Astrocyte (in vitro differentiated cells and primary cell): ENCODE measurements around the gene TMEM87B. TPM values are rescaled to one million over a fixed set of nuclear protein-coding genes. Genes with fewer than 3 reads are reported as not detected.

ENCODE experiments used
- DNase-seq: peaks from one replicate; pipeline ENCODE4 v3.0.0-alpha.2; 2010; ENCODE audit warnings: low read depth
- FAIRE-seq: peaks from 2 replicates; lab custom pipeline; 2011; peaks lifted over from hg19 to GRCh38; lab: Jason Lieb, UNC
- H2AFZ ChIP-seq: 2 replicates; pipeline ENCODE4 v1.6.0; 2012; ENCODE audit warnings: low read depth, low read length, inconsistent platforms
- H3K27ac ChIP-seq: 2 replicates; pipeline ENCODE4 v1.5.1; 2011; ENCODE audit warnings: low read depth, low read length, inconsistent platforms
- H3K27me3 ChIP-seq: 2 replicates; pipeline ENCODE4 v1.6.0; 2011; ENCODE audit warnings: low read length, inconsistent platforms; ENCODE audit not compliant: insufficient read depth
- H3K36me3 ChIP-seq: 2 replicates; pipeline ENCODE4 v1.5.1; 2011; ENCODE audit warnings: low read length, inconsistent platforms; ENCODE audit not compliant: insufficient read depth
- H3K4me1 ChIP-seq: 2 replicates; pipeline ENCODE4 v1.5.1; 2011; ENCODE audit warnings: low read length, inconsistent platforms; ENCODE audit not compliant: insufficient read depth
- H3K4me2 ChIP-seq: 2 replicates; pipeline ENCODE4 v1.6.0; 2012; ENCODE audit warnings: low read length, inconsistent platforms
- H3K4me3 ChIP-seq: 2 replicates; pipeline ENCODE4 v1.5.1; 2011; ENCODE audit warnings: low read depth, mild to moderate bottlenecking, low read length, inconsistent platforms; ENCODE audit not compliant: insufficient read depth
- H3K79me2 ChIP-seq: 2 replicates; pipeline ENCODE4 v1.6.0; 2012; ENCODE audit warnings: mild to moderate bottlenecking, low read length, inconsistent platforms; ENCODE audit not compliant: insufficient read depth
- H3K9ac ChIP-seq: 2 replicates; pipeline ENCODE4 v1.6.0; 2012; ENCODE audit warnings: mild to moderate bottlenecking, low read length, inconsistent platforms
- H3K9me3 ChIP-seq: 2 replicates; pipeline ENCODE4 v1.5.1; 2012; ENCODE audit warnings: low read depth, mild to moderate bottlenecking, low read length, inconsistent platforms; ENCODE audit not compliant: insufficient read depth
- H4K20me1 ChIP-seq: 2 replicates; pipeline ENCODE4 v1.6.0; 2012; ENCODE audit warnings: low read length, inconsistent platforms; ENCODE audit not compliant: insufficient read depth
- H3K27ac Mint-ChIP-seq: one replicate; pipeline ENCODE4 v1.8.0; 2021; ENCODE audit warnings: mild to moderate bottlenecking, mixed read lengths; ENCODE audit not compliant: unreplicated experiment
- H3K27me3 Mint-ChIP-seq: one replicate; pipeline ENCODE4 v1.8.0; 2021; ENCODE audit warnings: low read depth, mixed read lengths; ENCODE audit not compliant: unreplicated experiment
- H3K36me3 Mint-ChIP-seq: one replicate; pipeline ENCODE4 v1.8.0; 2021; ENCODE audit warnings: low read depth, mixed read lengths; ENCODE audit not compliant: unreplicated experiment
- H3K4me1 Mint-ChIP-seq: one replicate; pipeline ENCODE4 v1.8.0; 2021; ENCODE audit warnings: low read depth, mixed read lengths; ENCODE audit not compliant: unreplicated experiment
- H3K4me3 Mint-ChIP-seq: one replicate; pipeline ENCODE4 v1.8.0; 2021; ENCODE audit warnings: mild to moderate bottlenecking, moderate library complexity, mixed read lengths; ENCODE audit not compliant: unreplicated experiment
- H3K9me3 Mint-ChIP-seq: one replicate; pipeline ENCODE4 v1.8.0; 2021; ENCODE audit warnings: mild to moderate bottlenecking, mixed read lengths; ENCODE audit not compliant: unreplicated experiment
- EZH2 ChIP-seq: IDR thresholded peaks from 2 replicates; pipeline ENCODE4 v1.6.1; 2012; ENCODE audit warnings: mild to moderate bottlenecking, low read length, inconsistent platforms; ENCODE audit not compliant: insufficient read depth
- total RNA-seq: library from RNA; stranded (reverse); gene quantifications from 2 replicates; pipeline ENCODE4 v1.2.1, GENCODE V29; 2021
- TF ChIP-seq, protein P1 (sequence below): IDR thresholded peaks from 2 replicates; pipeline ENCODE4 v1.5.1; 2011; ENCODE audit warnings: low read depth, mild to moderate bottlenecking, inconsistent platforms, low read length, moderate library complexity; ENCODE audit not compliant: insufficient read depth

Gene TMEM87B
- total RNA-seq, 1 donor from 2014 or later, result 27.2 TPM

DNA sequence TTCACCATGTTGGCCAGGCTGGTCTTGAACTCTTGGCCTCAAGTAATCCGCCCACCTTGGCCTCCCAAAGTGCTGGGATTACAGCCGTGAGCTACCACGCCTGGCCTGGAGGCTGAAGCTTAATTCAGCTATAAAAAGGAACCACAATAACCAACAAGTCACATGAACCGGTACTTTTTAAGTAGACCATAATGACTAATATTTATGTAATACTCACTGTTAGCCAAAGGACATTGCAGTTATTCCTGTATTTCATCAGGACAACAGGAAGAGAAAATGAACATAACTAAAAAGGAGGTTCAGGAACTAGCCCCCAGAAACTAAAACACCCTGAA lies 49.0 kb upstream of the TMEM87B start:
- Mint-ChIP-seq H3K27ac (no peak overlapping the region), H3K4me3 (no peak overlapping the region), H3K36me3 (peaks cover 16% of the 10 kb centered on the region), H3K27me3 (no peaks in the 10 kb centered on the region), H3K4me1 (no peaks in the 10 kb centered on the region), H3K9me3 (no peaks in the 10 kb centered on the region)
- Histone ChIP-seq H2AFZ (no peak overlapping the region), H3K4me2 (no peak overlapping the region), H3K4me1 (no peaks in the 10 kb centered on the region), H3K27ac (no peak overlapping the region), H3K9ac (no peak overlapping the region), H4K20me1 (no peaks in the 10 kb centered on the region), H3K27me3 (no peaks in the 10 kb centered on the region), H3K79me2 (no peaks in the 10 kb centered on the region), H3K9me3 (no peaks in the 10 kb centered on the region), H3K4me3 (no peak overlapping the region), H3K36me3 (no peaks in the 10 kb centered on the region)
- TF ChIP-seq, protein P1, sequence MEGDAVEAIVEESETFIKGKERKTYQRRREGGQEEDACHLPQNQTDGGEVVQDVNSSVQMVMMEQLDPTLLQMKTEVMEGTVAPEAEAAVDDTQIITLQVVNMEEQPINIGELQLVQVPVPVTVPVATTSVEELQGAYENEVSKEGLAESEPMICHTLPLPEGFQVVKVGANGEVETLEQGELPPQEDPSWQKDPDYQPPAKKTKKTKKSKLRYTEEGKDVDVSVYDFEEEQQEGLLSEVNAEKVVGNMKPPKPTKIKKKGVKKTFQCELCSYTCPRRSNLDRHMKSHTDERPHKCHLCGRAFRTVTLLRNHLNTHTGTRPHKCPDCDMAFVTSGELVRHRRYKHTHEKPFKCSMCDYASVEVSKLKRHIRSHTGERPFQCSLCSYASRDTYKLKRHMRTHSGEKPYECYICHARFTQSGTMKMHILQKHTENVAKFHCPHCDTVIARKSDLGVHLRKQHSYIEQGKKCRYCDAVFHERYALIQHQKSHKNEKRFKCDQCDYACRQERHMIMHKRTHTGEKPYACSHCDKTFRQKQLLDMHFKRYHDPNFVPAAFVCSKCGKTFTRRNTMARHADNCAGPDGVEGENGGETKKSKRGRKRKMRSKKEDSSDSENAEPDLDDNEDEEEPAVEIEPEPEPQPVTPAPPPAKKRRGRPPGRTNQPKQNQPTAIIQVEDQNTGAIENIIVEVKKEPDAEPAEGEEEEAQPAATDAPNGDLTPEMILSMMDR, result no peak
- no peak for TF ChIP-seq EZH2
- FAIRE-seq, result no peak
- peak; percentile 36 for DNase-seq

DNA sequence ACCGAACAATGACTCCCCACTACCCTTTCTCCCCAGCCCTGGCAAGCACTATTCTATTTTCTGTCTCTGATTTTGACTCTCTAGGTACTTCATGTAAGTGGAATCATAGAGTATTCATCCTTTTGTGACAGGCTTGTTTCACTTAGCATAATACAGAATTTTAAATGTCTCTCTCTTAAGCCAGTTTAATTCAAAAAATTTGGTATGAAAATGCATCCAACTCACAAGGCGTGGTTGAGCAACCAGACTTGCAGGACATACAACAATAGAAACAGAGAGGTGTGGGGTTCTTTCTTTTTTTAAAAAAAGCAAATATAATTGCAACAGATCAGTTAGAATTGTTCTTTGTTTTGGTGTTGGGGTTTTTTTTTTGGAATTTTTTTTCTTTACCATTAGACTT lies 47.6 kb upstream of the TMEM87B start:
- DNase-seq (no peak), FAIRE-seq (no peak)
- no peaks in the 10 kb centered on the region for H3K4me1 Mint-ChIP-seq
- H2AFZ ChIP-seq, result no peak overlapping the region
- no peaks in the 10 kb centered on the region for H3K9me3 Mint-ChIP-seq
- H3K4me2 ChIP-seq, result no peak overlapping the region
- no peaks in the 10 kb centered on the region for H3K79me2 ChIP-seq
- H3K27ac Mint-ChIP-seq, result no peak overlapping the region
- H3K27ac ChIP-seq, result no peak overlapping the region
- H3K4me3 Mint-ChIP-seq, result no peak overlapping the region
- H3K36me3 ChIP-seq, result no peaks in the 10 kb centered on the region
- no peaks in the 10 kb centered on the region for H4K20me1 ChIP-seq
- no peaks in the 10 kb centered on the region for H3K4me1 ChIP-seq
- no peaks in the 10 kb centered on the region for H3K27me3 Mint-ChIP-seq
- no peaks in the 10 kb centered on the region for H3K27me3 ChIP-seq
- H3K9ac ChIP-seq, result no peak overlapping the region
- H3K9me3 ChIP-seq, result no peaks in the 10 kb centered on the region
- no peak overlapping the region for H3K4me3 ChIP-seq
- no peak for TF ChIP-seq EZH2
- TF ChIP-seq, protein P1, result no peak
- peaks cover 24% of the 10 kb centered on the region for H3K36me3 Mint-ChIP-seq

- no peaks in the 10 kb centered on the region for H3K79me2 ChIP-seq
- Mint-ChIP-seq H3K4me3 (no peak overlapping the region), H3K27ac (no peak overlapping the region), H3K4me1 (no peaks in the 10 kb centered on the region), H3K27me3 (no peaks in the 10 kb centered on the region), H3K36me3 (peaks cover 19% of the 10 kb centered on the region), H3K9me3 (no peaks in the 10 kb centered on the region)
- no peak overlapping the region for H3K4me3 ChIP-seq
- DNase-seq (no peak), FAIRE-seq (no peak)
- H3K36me3 ChIP-seq, result no peaks in the 10 kb centered on the region
- H2AFZ ChIP-seq, result no peak overlapping the region
- no peaks in the 10 kb centered on the region for H4K20me1 ChIP-seq
- H3K4me1 ChIP-seq, result no peaks in the 10 kb centered on the region
- TF ChIP-seq EZH2, result no peak
- TF ChIP-seq, protein P1, result no peak
- H3K9me3 ChIP-seq, result no peaks in the 10 kb centered on the region
- no peak overlapping the region for H3K9ac ChIP-seq
- no peak overlapping the region for H3K27ac ChIP-seq
- no peaks in the 10 kb centered on the region for H3K27me3 ChIP-seq
- H3K4me2 ChIP-seq, result no peak overlapping the region
Measured at GRCh38 chr2:112008910-112009485, 46.1 kb upstream of the TMEM87B start.
